HG02588 (cell line): Measurements from ENCODE around the gene CSTB.

ENCODE experiments used
- ATAC-seq: cut with Tn5 transposase; IDR thresholded peaks from one replicate; pipeline ENCODE4 v1.9.1; 2021; ENCODE audit warnings: mild to moderate bottlenecking, moderate library complexity; ENCODE audit not compliant: unreplicated experiment

CSTB gene

DNA sequence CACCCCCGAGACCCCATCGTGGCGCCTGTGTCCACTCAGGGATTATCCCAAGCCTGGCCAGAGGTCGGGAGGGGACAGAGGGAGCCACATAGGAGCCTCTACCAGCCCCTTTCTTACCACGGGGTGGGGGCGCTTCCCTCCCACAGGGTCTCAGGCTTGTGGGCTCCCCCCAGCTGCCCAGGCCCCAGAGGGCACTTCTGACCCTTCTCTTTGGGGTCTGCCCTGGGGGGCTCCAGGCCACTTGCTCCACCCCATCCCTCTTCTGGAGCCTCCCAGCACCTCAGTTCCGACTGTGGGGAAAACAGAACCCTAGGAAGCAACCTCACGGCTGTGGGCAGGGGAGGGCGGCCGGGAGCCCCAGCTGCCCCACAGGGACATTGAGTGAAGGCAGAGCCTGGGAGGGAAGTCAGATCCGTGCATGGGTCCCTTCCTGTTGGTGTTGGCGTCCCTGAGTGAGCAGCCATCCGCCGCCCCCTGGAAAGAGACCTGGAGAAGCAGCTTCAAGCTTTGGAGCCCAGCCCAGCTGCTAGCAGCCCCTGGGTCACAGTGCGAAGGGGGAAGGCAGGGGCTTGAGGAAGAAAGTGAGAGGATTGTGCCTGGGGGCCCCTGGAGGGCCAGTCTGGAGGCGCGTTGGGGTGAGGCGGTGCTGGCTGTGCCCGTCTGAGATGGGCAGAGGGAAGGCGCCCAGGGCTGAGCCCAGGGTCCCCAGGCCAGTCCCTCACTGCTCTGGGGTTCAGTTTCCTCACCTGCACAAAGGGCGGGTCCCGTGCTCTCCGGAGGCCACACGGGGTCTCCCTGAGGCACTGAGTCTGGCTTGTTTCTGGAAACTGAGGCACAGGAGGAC is 35.4 kb upstream of the CSTB start:
- no peak for ATAC-seq

DNA sequence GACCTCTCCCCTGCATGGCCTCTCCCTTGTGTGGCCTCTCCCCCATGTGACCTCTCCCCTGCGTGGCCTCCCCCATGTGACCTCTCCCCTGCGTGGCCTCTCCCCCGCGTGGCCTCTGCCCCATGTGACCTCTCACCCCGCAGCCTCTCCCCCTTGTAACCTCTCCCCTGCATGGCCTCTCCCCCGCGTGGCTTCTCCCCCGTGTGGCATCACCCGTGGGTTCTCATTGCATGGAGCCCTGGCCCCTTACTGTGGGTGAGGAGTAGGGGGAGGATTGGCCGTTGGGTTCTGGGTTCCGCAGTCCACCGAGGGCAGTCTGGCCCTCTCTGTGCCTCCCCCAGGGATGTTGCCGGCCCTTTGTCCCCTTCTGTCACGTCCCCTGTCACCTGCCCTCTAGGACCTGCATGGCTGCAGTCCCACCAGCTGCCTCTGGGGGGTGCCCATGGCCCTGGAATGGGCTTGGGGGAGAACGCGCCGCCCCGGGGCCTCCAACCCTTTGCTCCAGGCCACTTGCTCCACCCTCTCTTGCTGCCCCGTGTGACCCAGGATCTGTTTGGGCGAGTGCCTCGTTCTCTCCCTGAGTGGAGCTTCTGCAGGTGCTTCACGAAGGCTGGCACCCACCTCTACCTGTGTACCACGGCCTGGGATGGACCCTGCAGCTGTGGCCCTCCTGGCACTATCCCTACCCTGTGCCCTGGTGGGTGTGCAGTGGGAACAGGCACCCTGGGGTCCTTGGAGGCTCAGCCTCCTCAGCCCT is 34.6 kb upstream of the CSTB start:
- peak; percentile 53 for ATAC-seq

DNA sequence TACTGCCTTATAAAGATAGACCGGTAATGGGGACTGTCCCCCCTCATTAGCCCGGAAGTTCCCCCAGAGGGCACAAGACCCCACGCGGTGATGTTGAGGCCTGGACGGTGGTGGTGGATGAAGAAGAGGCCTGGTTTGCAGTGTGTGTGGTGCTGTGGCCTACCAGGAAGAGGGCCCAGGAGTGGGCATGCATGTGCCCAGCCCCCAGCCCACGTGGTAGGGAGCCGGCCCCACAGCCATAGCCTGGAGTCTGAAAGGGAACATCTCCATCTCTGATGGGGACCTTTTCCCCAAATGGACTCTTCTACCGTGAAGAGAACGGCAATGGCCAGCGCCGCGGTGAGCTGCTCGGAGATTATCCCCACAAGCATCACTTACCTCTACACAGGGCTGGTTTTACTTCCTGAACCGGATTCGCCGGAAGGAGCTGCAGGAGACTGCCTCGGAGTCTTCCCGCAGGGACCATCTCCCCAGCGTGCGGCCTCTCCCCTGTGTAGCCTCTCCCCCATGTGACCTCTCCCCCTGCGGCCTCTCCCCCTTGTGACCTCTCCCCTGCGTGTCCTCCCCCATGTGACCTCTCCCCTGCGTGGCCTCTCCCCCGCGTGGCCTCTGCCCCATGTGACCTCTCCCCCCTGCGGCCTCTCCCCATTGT is 33.9 kb upstream of the CSTB start:
- no peak for ATAC-seq

DNA sequence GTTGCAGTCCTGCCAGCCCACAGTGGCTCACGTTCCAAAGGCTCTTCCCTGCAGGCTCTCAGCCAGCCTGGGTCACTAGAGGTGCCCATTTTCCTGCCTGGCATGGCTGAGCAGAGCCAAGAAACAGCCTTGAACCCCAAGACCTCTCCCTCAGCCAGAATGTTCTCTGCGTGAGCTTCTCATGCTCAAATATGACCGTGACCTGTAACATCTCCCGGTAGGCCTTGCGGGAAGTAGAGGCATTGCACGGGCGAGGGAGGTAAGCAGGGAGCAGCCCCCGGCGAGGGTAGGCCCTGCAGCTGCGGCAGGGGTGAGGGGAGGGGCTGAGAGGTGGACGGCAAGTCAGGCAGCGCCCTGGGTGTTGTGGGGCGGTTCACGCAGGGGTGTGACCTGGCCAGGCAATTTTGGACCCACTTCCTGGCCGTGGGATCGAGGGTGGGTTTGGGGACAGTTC is 33.3 kb upstream of the CSTB start:
- ATAC-seq: no peak

DNA sequence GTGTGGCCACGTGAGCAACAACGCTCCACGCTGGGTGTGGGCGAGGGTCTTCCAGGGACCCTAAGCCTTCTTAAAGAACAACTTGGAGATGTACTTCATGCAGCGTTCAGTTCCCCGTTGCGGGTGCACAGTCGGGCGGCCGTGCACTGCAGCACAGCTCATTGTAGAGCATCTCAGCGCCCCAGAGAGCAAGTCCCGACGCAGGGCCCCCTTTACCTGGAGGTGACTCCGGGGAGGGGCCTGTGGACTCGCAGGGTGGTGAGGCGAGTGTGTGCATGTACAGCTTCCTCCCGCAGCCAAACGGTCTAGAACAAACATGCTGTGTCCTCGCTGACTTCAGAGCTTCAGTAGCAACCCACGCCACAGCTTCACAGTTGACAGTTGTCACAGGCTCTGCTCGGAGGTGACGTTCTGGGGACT is 32.7 kb upstream of the CSTB start:
- no peak for ATAC-seq

DNA sequence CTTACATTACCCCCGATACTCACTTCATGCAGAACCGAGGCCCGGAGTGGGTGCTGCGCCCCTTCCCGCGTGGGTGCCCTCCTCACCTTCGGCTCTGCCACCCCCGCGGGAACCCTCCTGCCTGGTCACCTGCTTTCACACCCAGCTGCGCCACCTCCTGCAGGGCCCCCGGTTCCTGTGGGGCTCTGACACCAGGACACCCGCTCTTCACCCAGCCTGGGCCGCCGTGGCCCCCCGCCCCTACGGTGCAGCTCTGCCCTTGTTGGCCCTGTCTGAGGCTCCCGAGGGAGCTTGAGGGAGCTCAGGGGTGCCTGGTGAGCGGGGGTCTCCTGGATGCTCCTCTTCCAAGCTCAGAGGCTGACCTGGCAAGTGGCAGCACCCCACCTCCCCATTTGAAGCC is 32.3 kb upstream of the CSTB start:
- ATAC-seq: no peak

DNA sequence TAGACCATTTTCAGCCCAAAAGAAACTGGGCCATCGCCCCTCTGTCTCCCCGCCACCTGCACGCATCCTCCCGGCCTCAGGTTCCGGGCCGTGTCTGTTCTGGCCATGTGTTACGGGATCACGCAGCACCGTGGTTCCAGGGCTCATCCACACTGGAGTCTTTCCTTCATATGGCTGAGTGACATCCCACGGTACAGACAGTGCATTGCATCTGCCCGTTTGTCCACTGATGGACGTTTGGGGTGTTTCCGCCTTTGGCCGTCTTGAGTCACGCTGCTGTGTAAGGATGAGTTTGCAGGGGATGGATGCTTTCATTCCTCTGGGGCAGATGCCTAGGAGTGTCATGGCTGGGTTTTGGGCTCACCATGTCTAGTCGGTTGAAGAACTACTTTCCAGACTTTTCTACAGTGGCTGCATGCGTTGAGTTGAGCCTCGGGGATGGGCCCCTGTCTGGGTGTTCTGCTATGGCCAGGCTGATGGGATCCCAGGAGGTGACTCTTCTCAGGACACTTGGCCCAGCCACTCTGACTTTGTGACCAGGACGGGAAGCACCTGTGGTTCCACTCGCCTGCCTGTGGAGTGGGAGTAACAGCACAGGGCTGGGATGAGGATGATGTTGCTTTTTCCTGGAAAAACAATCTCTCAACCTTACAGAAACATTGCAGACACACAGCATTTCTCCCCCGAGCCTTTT is 30.1 kb upstream of the CSTB start:
- ATAC-seq: no peak

DNA sequence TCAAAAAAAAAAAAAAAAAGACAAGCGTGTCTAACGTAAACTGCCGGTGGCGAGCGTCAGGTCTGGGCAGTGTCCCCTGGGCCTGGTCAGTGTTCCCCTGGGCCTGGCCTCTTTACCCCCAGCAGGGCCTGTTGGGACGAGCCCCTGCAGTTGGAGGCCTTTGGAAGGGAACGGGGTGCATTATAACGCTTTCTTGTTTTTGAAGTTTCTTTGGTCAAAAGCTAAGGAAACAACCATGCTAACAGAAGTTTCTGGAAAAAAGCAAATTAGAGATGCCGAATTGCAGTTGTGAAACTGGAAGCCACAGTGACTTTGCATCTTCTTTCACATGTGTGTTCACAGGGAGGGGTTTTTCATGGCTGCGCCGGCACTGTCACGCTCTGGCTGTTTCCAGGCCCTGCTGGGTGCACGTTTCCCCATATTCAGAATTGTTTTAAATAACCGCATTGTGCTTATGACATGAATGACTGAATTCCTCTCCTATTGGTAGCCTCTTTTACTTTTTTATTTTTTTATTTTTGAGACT is 29.2 kb upstream of the CSTB start:
- ATAC-seq: peak; percentile 80

DNA sequence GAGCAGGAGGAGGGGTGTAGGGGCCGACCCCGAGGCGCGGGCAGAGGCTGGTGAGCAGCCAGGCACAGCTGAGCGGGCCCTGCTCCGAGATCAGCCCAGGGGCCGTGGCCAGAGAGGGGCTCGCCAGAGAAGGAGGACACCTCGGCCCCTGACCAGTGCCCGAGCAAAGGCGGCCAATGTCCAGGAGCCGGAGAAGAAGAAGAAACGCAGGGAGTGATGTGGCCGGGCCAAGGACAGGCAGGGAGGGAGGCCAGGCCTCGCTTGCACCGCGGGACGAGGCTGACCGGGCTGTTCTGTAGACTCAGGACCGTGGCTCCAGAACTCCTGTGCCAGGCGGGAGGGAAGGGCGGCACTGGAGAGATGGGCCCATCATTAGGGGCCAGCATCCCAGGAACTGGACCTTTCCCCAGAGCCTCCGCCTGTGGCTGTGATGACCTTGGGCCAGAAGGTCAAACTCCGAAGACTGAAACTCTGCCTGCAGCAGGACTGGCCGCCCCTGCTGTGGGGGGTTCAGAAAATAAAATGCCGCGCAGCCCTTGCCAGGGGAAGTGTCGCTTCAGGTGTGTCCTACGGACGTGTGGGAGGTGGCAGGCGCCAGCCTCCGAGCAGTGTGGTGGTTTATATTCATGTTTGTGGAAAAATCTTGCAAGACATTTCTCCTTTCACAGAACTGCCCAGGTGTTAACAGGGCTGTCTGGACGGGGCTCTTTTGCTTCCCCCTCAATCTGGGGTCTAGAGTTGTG is 27.6 kb upstream of the CSTB start:
- ATAC-seq: no peak

DNA sequence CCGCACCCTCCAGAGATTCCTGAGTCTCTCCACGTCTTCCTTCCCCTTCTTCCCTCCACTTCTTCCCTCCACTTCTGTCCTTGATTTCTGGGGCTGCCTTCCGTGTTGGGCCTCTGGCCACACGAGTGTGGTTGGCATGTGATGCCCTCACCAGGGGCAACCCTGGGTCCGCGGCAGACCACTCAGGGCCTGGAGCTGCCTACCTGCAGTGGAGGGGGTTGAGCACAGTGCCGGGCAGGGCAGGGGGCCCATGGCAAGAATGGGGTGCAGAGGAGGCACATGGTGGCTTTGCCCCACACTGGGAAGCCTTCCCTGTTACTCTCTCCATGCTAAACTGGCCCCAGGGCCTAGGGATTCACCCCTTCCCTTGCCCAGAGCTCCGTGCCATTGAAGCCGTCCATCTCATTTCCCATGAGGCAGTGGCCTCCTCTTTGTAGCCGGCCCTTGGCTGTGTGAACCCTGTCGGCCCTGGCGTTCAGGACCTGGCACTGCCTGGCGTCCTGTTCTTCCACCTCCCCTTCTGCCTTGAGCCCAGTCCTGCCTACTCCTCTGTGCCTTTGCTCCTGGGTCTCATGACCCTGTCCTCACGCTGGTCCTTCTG is 26.7 kb upstream of the CSTB start:
- ATAC-seq: no peak

DNA sequence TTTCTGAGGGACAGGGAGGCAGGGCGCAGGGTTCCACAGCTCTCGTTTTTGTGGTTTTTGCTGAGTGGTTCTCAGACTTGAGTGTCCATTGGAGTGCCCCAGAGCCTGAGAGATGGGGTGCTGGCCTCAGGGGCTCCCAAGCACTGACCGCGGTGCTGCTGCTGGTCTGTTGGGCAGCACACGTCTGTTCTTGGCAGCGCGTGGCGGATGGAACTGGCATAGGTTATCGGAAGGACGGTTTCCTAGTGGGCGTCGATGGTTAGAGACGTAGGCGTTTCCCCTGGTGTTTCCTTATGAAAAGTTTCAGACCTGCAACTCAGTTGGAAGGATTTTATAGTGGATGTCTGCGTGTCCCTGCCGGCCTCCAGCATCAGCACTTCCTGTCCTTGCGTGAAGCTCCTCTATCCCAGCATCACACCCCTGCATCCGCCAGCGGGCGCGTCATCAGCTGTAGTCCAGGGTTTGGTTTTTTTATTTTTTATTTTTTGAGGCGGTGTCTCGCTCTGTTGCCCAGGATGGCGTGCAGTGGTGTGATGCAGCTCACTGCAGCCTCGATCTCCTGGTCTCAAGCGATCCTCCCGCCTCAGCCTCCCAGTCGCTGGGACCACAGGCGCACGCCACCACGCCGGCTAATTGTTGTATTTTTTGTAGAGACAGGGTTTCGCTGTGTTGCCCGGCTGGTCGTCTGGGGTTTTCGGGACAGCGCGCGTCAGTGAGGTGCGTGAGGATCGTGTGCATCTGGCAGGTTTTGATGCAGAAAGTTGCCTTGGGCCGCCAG is 25.1 kb upstream of the CSTB start:
- no peak for ATAC-seq

DNA sequence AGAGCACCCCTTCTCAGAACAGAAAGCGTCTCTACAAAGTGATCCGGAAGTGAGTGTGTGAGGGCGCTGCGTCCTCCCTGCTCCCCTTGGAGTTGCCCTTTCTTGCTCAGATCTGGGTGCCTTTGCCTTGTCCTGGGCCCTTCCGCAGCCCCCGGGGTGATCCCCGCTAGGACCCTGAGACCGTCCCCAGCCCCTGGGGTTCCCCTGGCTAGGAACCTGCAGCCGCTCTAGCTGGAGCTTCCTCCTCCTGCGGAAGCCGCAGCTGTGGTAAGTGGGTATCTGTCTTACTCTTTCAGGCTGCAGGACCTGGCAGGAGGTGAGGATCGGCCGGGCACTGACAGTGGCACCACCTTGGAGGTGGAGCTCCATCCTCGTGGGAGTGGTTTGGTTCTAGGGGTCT is 24.5 kb upstream of the CSTB start:
- ATAC-seq: no peak

DNA sequence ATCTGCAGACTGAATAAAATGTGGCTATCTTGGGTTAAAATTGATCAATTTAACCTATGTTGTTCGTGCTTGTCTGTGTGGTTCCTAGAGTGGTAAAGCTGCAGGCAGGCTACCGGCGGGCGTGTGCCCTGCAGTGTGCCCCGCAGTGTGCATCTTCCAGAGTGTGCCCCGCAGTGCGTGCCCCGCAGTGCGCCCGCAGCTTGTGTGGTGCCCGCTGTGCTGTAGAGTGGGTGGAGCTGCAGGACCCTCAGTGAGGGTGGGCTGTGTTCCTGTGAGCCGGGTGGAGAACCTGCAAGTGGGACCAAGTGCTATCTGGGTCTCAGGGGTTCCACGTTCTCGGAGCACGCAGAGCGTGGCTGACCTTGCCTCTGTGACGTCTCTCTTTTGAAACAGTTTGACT is 24.0 kb upstream of the CSTB start:
- ATAC-seq: no peak

DNA sequence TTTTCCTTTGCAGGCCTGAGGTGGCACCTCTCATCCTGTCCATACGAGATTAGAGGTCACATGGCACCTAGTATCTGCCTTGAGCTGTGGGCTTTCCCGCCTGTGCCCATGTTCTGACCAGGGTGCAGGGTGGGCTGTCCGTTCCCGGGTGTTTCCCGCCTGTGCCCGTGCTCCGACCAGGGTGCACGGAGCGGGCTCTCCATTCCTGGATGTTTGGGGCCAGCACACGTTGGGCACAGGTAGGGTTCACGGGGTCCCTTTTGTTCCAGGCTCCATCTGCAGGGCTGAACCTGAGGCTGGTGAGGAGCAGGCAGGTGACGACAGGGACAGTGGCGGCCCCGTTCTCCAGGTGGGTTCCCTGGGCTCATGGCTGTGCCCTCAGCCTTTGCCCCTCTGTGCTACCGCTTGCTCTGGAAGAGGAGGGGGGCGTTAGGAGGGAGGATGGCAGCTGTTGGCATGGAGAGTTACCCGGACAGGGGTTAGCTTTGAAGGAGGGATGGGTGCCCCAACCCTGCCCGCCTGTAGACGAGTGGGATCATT is 23.3 kb upstream of the CSTB start:
- ATAC-seq: no peak

DNA sequence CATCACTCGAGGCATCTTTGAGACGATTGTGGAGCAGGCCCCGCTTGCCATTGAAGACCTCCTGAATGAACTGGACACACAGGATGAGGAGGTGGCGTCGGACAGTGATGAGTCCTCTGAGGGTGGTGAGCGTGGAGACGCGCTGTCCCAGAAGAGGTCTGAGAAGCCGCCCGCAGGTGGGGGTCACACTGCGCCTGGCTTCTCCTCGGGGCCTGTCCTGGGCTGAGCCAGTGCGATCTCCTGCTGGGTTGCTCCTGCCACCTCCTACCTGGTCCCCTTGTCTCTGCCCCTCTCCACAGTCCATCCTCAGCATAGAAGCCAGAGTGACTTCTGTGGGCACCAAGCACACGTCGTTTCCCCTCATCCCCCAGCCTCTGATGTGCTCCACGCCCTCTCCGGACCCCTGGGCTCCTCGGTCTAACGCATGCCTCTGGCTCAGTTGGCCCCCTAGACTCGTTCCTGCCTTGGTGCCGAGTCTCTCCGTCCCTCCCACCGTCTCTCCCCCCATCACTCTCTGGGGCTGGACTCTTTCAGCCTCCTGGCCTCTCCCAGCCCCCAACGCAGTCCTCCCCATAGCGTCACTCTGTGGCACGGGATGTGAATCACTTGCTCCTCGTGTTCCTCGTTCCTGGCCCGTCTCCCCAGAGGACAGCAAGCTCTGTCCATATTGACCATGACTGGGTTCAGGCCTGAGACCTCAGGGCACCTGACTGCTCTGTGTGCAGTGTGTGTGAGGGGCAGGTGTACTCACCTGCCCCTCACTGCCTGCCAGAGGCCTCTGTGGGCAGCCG is 22.0 kb upstream of the CSTB start:
- ATAC-seq: no peak

DNA sequence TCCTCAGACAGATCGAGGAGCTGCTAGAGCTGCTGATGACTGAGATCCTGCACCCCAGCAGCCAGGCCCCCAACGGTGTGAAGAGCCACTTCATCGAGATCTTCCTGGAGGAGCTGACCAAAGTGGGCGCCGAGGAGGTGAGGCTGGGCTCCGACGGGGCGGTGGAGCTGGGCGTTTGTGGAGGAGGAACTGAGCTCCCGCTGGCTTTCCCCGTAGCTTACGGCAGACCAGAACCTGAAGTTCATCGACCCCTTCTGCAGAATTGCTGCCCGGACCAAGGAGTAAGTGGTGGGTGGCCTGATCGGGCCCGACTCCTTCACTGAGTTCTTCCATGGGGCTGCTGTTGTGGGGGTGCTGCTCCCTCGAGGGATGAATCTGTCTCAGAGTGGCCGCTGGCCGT is 21.3 kb upstream of the CSTB start:
- no peak for ATAC-seq

DNA sequence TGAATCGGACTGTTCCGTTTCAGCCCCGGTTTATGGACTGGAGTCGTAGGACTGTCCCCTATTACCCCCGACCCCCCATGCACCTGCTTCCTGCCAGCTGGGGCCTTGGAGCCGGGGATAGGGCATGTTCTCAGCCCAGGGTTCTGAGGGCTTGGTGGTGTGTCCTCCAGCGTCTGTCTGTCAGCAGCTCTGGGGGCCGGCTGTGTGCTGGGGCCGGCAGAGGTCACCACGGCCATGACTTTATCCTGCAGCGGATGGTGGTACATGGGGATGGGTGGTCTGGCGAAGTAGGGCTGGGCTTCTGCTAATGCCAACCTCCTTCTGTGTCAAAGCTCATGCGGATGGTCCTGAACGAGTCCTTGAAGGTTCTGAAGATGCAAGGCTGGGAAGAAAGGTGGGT is 18.7 kb upstream of the CSTB start:
- ATAC-seq: no peak

DNA sequence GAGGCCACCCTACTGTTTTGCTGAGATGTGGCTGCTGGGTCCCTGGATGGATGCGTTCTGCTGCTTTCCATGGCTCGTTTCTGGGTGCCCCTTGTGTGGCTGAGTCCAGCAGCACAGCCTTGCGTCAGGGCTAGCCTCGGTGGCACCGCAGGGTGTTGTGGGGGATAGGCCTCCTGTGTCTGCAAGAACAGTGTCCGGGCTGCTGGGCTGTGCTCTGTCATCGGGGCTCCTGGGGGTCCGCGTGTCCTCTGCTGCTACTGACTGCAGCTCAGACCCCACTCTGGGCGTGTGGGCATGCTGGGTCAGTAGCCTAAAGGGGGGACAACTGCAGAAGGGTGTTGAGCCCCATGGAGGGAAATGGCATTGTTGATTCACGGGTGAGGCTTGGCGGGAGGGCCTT is 18.2 kb upstream of the CSTB start:
- no peak for ATAC-seq
